Measurements from ENCODE around the gene OMP. TPM values are rescaled to one million over a fixed set of nuclear protein-coding genes. Genes with fewer than 3 reads are reported as not detected.

The OMP gene, protein sequence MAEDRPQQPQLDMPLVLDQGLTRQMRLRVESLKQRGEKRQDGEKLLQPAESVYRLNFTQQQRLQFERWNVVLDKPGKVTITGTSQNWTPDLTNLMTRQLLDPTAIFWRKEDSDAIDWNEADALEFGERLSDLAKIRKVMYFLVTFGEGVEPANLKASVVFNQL
- not detected for total RNA-seq
- long read RNA-seq: 0 reads

DNA sequence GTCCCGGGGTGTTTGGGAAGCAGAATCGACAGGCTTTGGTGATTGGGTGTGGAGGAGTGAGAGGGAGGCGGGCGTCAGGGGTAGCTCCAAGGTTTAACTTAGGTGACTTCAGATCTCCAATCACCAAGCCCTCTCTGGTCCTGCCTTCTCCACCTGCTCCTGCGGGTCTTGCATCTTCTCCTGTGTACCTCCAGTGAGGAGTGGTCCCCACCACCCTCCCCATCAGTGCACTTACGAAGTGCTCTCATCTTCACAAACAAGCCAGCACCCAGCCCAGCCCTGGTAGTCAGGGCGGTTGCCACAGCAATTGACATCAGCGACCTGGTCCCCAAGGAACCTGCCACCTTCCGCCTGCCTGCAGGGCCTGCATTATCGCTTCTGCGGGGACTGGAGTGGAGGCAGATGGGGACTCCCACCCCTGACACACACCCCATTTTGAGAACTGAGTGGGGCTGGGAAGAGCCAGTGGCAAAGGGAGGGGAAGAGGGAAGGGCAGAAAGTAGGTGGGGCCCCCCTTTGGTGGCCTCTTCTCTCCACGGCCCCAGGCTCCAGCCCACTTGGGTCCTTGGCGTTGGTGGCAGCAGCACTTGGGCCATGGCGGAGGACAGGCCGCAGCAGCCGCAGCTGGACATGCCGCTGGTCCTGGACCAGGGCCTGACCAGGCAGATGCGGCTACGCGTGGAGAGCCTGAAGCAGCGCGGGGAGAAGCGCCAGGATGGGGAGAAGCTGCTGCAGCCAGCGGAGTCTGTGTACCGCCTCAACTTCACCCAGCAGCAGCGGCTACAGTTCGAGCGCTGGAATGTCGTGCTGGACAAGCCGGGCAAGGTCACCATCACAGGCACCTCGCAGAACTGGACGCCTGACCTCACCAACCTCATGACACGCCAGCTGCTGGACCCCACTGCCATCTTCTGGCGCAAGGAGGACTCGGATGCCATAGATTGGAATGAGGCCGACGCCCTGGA, at the start of gene OMP:
OMP (plus strand) TSS at position 595 of the 965 bp plus-strand sequence; CDS start at position 595, 0 bp downstream.
- intact Hi-C loops (cut with micrococcal nuclease): no loop called here
- H3K36me3 ChIP-seq: no peaks in the 10 kb centered on the region
- TF ChIP-seq, protein P1, sequence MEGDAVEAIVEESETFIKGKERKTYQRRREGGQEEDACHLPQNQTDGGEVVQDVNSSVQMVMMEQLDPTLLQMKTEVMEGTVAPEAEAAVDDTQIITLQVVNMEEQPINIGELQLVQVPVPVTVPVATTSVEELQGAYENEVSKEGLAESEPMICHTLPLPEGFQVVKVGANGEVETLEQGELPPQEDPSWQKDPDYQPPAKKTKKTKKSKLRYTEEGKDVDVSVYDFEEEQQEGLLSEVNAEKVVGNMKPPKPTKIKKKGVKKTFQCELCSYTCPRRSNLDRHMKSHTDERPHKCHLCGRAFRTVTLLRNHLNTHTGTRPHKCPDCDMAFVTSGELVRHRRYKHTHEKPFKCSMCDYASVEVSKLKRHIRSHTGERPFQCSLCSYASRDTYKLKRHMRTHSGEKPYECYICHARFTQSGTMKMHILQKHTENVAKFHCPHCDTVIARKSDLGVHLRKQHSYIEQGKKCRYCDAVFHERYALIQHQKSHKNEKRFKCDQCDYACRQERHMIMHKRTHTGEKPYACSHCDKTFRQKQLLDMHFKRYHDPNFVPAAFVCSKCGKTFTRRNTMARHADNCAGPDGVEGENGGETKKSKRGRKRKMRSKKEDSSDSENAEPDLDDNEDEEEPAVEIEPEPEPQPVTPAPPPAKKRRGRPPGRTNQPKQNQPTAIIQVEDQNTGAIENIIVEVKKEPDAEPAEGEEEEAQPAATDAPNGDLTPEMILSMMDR (IDR thresholded peaks at IDR 0.05; ENCODE audit: borderline replicate concordance): no peak
- no peaks in the 10 kb centered on the region for H3K9me3 ChIP-seq (replicated peaks)
- no peaks in the 10 kb centered on the region for H3K27me3 ChIP-seq (ENCODE audit: low read depth)
- no peaks in the 10 kb centered on the region for H3K4me1 ChIP-seq
- H3K27ac ChIP-seq (replicated peaks): no peak within 1 kb of the TSS
- no peak for DNase-seq
- H3K4me3 ChIP-seq: no peak within 1 kb of the TSS

DNA sequence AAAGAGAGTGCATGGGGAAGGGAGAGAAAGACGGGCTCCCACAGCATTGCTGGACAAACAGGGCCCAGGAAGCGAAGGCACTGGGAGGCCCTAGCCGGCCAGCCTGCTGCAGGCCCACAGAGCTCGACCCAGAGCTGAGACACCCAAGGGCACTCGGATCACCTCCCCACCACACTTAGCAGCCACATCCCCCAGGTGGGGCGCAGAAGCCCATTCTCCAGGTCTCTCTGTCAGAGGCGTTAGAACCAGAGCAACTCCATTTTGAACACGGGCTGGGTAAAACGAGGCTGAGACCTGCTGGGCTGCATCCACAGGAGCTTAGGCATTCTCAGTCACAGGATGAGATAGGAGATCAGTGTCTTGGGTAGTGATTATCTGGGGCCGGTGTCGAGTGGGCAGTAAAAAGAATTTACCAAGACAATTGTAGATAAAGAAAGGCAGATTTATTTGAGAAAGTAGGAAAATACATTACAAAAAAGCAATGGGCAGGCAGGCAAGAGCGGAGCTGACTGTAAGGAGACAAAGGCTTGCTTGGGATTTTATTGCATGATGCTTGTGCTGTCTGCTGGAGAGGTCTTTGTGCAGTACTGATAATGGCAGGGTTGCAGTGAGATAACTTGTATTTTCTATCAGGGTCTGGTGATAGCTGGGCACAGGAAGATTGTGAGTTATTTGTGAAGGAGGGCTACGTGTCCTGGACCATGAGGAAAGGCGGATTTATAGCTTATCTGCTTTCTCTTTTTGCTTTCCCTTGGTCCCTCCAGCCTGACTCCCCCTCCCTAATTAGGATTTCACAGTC, 49.2 kb upstream of the OMP start:
- Histone ChIP-seq H3K27me3 (ENCODE audit: low read depth) (no peaks in the 10 kb centered on the region), H3K4me1 (no peaks in the 10 kb centered on the region), H3K9me3 (replicated peaks) (peaks cover 24% of the 10 kb centered on the region), H3K36me3 (no peaks in the 10 kb centered on the region), H3K4me3 (no peak overlapping the region), H3K27ac (replicated peaks) (no peak overlapping the region)
- no peak for DNase-seq
- TF ChIP-seq, protein P1 (IDR thresholded peaks at IDR 0.05; ENCODE audit: borderline replicate concordance): no peak
- intact Hi-C loops (cut with micrococcal nuclease): loop anchor here (2.0 kb wide), 1 partner anchor 35 kb away; no protein-coding TSS in a partner anchor

DNA sequence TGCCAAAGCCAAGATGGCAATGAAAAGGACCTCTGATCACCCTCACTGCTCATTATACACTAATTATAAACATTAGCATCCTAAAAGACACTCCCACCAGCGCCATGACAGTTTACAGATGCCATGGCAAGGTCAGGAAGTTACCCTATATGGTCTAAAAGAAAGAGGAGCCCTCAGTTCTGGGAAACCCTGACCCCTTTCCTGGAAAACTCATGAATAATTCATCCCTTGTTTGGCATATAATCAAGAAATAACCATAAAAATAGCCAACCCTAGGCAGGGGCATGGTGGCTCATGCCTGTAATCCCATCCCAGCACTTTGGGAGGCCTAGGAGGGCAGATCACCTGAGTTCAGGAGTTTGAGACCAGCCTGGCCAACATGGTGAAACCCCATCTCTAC, 48.6 kb upstream of the OMP start:
- intact Hi-C loops (cut with micrococcal nuclease): no loop called here
- H3K36me3 ChIP-seq: no peaks in the 10 kb centered on the region
- peaks cover 24% of the 10 kb centered on the region for H3K9me3 ChIP-seq (replicated peaks)
- H3K27me3 ChIP-seq (ENCODE audit: low read depth): no peaks in the 10 kb centered on the region
- H3K27ac ChIP-seq (replicated peaks): no peak overlapping the region
- H3K4me1 ChIP-seq: no peaks in the 10 kb centered on the region
- no peak overlapping the region for H3K4me3 ChIP-seq
- TF ChIP-seq, protein P1 (IDR thresholded peaks at IDR 0.05; ENCODE audit: borderline replicate concordance): no peak
- DNase-seq: no peak

DNA sequence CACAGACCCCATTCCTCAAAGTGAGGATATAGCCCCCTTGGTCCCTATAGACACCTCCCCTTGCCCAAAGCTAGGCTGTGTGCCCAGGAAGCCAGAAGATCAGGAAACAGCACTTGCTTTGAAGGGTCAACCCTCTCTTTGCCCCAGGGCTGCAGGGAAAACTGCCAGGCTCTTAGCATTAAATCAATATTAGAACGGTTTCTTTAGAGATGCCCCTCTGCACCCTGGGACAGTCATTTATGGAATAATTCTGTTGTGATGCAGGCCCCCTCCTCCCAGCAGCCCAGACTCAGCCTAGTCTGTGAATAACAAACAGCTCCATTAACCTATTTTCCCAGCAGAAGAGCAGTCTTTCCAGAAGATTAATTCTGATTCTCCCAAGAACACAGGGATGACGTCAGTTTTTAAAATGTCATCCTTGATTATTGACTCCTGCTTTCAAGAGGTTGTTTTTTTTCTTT, 47.5 kb upstream of the OMP start:
- intact Hi-C loops (cut with micrococcal nuclease): no loop called here
- TF ChIP-seq, protein P1 (IDR thresholded peaks at IDR 0.05; ENCODE audit: borderline replicate concordance): no peak
- Histone ChIP-seq H3K4me1 (no peaks in the 10 kb centered on the region), H3K4me3 (no peak overlapping the region), H3K36me3 (no peaks in the 10 kb centered on the region), H3K9me3 (replicated peaks) (peaks cover 24% of the 10 kb centered on the region), H3K27ac (replicated peaks) (no peak overlapping the region), H3K27me3 (ENCODE audit: low read depth) (no peaks in the 10 kb centered on the region)
- no peak for DNase-seq

DNA sequence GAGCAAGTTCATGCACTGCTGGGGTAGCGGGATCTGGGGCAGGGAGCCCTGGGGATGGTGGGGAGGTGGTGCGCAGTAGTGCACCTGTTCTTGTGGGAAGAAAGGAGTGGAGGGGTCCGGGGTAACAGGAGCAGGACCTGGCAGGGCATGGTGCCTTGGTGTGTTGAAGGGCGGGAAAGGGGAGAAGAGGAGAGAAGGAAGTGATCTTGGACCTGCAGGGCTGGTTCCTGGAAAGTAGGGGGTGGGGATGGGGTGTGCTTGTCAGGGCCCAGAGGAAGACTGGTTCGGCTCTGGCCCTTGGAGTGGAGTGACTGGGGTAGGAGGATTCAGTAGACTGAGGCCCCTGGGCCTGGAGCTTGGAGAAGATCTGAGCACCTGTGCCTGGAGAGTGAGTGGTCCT, 46.7 kb upstream of the OMP start:
- intact Hi-C loops (cut with micrococcal nuclease): no loop called here
- H3K4me3 ChIP-seq: no peak overlapping the region
- no peaks in the 10 kb centered on the region for H3K36me3 ChIP-seq
- H3K27me3 ChIP-seq (ENCODE audit: low read depth): no peaks in the 10 kb centered on the region
- H3K27ac ChIP-seq (replicated peaks): no peak overlapping the region
- peaks cover 24% of the 10 kb centered on the region for H3K9me3 ChIP-seq (replicated peaks)
- no peaks in the 10 kb centered on the region for H3K4me1 ChIP-seq
- TF ChIP-seq, protein P1 (IDR thresholded peaks at IDR 0.05; ENCODE audit: borderline replicate concordance): no peak
- DNase-seq: no peak
